HCEC 1CT (cell line): ENCODE results near the gene ANKRD26.
"Not testable (repeated sequence)": the region's sequence is repeated elsewhere in the genome, so short reads cannot be mapped to it uniquely, and the experiment has no call there.

Experiments used
- DNase-seq: peaks from one replicate; pipeline ENCODE4 v3.0.0-alpha.2; 2017

The ANKRD26 gene

DNA sequence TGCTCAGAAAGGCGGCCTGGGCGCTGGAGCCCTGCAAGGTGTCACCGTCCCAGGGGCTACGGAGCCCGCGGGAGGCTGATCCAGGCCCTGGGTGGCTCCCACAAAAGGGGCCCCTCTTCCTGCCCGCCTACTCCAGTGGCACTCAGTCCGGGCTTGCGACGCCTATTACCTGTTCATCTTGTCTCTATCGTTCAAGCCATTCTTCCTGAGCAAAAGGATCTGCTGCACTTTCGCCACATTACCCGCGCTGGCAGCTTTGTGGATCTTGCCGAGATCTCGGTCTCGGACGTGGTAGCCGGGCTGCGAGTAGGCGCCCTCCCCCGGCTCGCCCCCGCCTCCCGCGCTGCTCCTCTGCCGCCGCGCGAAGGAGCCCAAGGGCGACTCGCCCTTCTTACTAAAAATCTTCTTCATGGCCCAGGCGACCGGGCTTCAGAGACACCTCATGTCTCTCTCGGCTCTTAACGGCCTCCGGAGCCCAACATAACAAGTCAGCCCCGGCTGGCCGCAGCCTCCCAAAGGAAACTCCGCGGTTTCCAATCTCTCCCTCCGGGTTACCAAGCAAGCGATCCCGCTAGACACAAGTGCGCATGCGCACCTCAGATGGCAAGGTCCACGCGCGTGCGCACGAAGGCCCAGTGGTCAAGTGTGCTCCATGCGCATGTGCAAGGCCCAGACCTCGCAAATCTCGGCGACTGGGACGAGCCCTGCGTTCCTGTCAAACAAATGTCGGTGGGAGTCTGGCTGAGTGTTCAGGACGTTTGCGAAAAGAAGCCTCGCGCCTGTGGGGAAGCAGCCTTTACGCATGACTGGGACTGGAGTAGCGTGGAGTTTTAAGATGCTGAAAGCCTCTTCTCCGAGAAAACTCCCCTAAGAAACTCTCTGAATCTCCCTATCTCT lies at the start of gene ANKRD26:
Gene ANKRD26 (minus strand): TSS at position 579 of the 897 bp plus-strand sequence. CDS start 168 bp downstream, at position 411.
- peak; percentile 94 for DNase-seq

DNA sequence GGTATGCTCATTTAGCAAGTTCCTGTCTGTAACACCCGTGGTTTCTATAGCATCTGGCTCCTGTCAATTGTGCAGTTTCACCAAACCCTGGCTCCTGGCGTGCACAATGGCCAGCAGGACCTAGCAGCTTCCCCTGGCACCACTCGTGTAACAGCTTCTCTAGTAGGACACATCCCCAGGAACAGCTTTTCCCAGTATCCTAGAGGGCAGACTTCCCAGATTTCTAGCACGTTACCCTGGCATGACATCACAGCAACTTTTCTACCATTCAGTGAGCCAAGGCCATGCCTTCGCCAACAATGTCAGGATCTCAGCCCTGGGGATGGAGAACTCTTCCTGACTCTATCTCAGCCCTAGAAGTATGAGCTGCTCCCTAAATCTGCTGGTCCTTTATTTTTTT lies 47.4 kb upstream of the ANKRD26 start:
- DNase-seq = no peak

DNA sequence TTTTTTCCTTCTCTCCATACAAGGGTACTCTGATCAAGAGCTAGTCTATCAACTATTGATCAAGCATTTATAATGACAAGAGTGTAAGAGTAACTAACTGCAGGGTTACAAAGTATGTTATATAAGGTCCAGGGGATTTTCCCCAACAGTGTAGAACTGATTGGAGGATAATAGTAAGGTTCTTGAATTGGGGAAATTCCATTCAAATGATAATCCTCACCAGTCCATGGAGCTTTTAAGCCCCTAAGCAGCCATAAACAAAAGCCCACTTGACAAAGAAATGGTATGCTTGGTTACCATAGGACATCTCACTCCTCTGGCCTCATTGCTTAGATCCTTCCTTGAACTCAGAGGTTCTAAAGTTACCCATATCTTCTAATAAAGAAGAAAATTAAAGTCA lies 45.6 kb upstream of the ANKRD26 start:
- no peak for DNase-seq

DNA sequence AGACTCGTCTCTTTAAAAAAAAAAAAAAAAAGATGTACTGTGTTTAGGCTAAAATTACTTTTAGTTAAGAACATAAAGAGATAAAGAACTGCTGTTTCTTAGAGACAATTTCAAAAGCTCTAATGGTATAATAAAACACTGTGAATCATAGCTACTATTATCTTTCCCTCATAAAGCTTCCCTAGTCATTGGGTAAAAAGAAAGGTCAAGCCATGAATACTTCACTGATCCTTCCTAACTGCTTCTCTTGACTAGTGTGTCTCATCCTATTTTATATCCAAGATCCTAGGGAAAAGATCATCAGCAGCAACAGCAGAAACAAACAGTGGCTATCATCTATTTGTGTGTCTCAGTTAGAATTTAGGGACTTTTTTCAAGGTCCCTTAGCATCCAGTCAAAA lies 43.4 kb upstream of the ANKRD26 start:
- no peak for DNase-seq

DNA sequence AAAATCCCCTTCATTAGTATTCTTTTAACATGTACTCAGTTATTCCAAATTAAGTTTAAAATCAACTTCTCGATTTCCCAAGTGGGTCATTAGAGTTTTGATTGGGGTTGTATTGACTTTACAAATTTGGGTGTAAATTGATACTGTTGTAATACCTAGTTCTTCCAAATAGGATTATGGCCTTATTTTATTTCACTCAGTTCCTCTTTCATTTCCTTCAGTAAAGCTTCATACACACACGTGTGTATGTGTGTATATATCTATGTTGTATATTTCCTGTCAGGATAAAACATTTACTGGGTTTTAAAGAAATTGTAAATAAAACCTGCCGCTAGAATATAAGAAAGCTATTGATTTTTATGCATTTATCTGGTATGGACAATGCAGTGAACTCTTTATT lies 38.0 kb upstream of the ANKRD26 start:
- DNase-seq = no peak

DNA sequence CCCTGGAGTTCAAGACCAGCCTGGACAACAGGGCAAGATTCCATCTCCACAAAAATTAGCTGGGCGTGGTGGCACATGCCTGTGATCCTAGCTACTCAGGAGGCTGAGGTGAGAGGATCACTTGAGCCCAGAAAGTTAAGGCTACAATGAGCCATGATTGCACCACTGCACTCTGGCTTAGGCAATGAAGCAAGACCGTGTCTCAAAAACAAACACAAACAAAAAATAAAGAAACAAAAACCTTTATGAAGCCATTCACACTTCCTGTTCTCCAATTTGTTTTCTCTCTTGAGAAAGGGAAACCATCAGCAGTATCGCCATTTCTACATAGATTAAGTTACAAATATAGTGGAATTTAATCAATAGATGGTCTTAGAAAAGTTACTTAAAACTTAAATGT lies 34.1 kb upstream of the ANKRD26 start:
- no peak for DNase-seq

DNA sequence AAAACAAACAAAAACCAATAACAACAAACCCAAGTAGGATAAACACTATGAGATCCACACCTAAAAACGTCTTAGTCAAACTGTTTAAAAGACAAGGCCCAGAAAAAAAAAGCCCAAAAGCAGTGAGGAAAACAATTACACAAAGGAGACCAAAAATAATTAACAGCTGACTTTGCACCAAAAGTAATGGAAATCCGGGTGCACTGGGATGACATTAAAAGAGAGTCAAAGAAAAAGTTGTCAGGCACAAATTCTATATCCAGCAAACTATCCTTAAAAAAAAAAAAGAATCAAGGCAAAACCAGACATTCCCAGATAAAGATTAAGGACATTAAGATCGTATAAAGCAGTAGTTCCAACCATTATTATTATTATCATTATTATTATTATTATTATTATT lies 7.9 kb upstream of the ANKRD26 start:
- DNase-seq = no peak

DNA sequence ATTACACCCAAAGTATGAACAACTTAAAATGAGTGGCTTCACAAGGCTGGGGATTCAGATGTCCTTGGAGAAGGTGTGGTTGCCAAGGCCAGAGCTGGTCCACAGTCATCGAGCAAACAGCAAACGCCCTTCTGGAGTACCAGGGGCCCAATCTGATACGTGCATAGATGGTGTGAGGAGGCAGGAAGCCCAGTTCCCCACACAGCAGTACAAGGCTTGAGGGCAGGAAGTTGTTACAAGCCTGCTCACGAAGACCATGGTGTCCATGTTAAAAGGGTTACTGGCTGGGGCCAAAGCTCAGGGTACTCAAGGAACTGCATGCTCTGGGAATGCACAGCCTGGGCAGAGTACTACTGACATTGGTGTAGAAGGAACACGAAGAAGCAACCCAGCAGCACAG lies 4.6 kb upstream of the ANKRD26 start:
- no peak for DNase-seq

DNA sequence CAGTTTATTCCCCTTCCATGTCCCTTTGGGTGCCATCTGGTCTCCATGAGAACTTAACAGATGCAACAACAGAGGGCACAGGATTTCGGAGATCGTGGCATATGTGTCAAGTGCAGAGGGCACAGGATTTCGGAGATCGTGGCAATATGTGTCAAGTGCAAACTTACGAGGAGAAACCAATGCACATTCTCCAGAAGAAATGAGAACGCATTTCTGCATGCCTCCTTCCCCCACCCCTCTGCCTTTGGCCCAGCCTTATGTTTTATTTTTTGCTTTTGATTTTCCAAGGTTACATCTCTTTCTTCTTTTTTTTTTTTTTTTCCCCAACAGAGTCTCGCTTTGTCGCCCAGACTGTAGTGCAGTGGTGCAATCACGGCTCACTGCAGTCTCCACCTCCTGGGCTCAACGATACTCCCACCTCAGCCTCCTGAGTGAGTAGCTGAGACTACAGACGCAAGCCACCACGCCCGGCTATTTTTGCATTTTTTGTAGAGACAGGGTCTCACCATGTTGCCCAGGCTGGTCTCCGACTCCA lies 586 bp upstream of the ANKRD26 start:
- no peak for DNase-seq

DNA sequence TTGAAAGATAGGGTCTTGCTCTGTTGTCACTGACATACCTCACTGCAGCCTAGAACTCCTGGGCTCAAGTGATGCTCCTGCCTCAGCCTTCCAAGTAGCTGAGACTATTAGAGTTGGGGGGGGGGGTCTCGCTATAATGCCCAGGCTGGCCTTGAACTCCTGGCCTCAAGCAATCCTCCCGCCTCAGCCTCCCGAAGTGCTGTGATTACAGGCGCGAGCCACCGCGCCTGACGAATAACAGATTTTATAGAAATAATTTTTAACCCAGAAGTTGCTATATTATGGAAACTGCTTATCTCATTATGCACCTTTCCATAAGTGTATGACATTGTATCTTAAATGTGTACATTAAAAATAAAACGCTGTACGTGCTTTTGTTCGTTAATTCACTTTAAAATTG lies 846 bp downstream of the ANKRD26 start:
- DNase-seq = no peak

DNA sequence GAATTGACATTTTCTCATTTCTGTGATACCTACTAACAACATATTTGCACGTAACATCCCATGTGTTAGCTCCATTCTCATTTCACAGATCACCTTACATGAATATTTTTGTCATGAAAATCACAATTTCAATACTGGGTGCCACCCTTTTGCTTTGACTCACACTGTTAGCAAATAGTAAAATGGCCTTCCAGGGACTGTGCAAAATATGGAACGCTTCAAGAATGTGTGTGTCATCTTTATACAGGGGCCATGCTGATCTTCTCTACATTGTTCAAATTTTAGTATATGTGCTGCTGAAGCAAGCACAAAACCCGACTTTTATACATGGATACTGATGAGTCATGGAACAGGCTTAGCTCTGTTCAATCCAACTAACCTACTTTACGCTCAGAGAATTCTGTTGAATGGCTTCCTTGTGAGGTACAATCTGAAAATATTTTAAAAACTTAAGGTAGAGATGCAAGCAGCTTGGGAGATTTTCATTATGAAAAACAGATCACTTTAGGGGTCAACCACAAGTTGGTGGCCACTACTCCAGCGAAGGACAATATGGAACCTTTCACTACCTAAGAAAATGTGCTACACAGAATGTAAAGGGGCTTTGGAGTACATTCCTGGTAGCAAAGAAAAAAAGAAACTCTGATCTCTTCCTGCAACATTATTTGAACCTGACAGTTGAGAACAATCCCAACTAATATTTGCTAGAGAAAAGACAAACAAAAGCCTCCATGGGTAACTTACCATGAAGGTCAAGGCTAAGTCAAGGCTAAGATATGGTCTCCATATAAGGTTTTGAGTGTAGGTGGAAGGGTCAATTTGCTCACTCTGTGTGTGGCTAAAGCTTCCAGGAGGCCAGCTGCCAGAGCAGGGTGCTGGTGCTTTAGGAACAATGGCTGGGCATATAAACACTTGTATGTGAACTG lies 11.9 kb downstream of the ANKRD26 start:
- DNase-seq = no peak

DNA sequence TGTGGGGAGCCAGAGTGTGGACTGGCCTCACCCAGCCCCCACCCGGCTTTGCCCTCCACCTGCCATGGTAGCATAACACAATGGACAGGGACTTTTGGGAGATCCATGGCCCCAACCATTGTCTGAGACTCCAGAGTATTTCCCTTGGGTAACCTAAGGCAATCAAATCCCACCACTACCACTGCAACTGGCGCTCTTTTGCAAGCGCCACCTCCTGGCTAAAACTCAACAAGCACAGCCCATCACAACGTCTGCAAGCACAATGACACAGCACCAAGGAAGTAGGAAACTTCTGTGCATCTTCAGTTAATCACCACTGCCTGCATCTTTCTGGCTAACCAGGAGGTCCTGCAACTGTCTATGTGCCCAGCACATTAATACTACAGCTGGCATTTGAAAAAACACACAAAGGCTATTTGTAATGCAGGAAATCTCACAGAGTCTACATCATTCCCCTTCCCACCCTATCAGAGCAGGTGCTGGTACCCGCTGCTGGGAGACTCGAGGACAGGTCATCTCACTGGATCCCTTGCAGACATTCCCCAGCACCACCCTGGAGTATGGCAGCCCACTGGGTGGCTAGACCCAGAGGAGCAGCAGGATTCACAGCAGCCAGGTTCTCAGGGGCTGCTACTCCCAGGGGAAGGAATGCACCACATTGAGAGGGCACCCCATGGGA lies 27.7 kb downstream of the ANKRD26 start:
- no peak for DNase-seq

DNA sequence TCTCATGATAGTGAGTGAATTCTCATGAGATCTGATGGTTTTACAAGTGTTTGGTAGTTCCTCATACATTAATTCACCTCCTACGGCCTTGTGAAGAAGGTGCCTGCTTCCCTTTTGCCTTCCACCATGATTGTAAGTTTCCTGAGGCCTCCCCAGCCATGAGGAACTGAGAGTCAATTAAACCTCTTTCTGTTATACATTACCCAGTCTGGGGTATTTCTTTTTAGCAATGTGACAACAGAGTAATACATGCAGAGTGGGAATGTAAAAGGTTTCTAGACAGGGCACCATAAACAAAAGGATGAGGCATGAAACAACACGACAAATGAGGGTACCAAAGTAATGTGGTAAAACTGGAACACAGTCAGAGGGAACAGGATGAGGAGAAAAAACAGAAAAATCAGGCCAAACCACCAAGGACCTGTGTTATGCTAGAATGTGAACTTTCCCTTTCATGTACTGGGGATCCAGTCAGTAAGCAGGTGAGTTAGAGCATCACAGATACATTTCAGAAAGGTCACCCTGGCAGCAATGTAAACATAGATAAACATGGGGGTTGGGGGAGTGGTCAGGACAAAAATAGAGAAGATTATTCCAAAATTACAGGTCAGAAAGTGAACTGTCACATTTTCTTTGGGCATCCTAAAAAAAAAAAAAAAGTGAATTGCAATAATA lies 31.9 kb downstream of the ANKRD26 start:
- no peak for DNase-seq

DNA sequence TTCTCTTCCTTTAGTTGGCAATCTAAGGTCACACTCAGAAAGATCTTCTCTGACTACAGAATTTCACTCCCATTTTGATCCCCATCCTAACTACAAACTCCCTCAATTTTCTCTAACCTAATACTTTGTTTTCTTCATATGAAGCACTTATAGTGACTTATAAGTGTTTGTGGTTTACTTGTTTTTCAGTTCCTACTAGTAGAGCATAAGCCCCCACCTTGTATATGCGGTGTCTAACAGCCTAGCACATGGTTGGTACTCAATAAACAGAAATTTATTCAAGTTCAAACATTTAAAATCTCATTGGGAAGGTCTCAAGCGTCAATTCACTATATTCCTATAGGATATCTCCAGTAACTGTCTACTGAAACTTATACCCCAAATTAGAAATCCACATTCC lies 35.2 kb downstream of the ANKRD26 start:
- DNase-seq = no peak

DNA sequence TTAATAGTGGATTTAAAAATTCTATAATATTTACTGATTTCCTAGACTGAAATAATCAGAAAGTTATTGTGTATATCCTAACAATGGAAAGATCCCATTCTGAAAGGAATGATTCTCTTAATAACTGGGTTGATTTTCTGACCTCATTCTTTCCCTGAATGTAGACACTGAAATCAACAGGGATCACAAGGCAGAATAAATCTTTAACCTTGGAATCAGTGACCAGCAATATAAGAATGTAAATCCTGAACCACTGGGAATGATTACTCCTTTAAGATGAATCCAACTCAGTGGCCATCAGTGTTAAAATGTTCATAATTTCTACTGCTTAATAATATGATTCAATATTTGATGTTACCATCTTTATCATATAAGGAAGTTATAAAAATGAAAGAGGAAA lies 47.6 kb downstream of the ANKRD26 start:
- no peak for DNase-seq

DNA sequence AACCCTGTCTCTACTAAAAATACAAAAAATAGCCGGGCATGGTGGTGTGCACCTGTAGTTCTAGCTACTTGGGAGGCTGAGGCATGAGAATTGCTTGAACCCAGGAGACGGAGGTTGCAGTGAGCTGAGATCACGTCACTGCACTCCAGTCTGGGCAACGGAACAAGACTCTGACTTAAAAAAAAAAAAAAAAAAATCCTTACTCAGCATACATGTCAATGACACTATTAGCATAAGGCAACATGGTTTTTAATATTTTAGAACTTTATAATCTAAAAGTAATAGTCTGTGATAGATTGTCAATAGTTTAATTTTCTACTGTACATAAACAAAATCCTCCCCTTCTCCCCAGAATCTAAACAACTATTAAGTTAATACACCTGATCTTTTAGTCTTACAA lies 55.0 kb downstream of the ANKRD26 start:
- not testable (repeated sequence) for DNase-seq

DNA sequence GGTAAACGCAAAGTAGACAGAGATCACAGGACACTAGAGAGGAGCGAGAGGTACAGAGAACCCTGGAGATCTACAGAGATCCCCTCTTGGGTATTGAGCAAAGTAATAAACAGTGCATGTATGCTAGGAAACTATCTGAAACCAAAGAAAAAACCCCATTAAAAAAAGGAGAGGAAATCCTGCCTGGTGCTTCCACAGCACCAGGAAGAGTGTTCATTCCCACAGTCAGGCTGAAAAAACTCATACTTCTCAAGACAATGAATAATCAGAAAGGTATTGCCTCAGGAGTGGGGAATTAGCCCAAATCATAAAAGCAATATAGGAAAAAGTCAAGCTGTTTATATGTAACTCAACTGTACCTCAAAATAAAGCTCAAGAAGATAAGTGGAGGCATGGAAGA lies 59.1 kb downstream of the ANKRD26 start:
- peak; percentile 17 for DNase-seq

DNA sequence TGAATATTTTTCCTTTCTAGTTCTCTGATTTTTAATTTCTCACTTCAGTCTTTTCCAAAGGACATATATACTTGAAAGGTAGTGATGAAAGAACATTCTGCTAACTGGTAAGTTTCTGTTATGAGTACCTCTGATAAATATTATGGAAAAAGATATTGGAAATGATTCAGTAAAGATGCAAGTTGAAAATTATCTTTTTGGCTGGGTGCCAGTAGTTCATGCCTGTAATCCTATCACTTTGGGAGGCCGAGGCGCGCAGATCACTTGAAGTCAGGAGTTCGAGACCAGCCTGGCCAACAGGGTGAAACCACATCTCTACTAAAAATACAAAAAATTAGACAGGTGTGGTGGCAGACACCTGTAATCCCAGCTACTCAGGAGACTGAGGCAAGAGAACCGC lies 62.1 kb downstream of the ANKRD26 start:
- DNase-seq = no peak

DNA sequence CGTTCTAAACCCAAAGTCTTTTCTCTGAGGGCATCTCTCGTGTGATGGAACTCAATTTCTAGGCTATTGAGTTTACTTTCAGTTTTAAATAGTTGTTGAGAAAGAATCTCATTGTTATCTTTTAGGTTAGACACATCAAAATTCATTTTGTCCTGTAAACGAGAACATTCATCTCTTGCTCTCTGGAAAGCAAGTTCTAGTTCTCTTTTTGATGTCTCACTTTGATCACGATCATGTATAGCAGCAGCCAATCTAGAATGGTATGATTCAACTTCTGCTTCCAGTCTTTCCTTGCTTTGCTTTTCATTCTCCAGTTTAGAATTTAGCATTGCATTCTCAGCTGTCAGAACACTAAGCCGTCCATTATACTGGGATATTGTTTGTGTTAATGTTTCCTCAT lies 65.1 kb downstream of the ANKRD26 start:
- DNase-seq = no peak

DNA sequence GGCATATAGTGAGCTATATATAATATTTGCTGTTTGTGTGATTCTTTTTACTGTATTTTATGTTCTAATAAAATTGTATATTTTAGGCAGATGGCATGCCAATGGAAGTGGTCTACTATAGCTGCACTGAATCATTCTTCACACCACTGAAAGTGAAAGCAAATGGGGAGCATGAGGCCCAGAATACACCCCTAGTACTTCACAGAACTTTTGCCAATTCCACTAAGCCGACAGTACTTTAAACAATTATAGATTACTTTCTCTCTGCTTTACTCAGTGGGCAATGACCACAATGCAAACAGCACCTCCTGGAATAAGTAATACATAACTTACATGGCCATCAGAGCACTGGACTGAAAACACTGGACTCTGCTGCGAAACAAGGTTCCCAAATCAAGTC lies 70.2 kb downstream of the ANKRD26 start:
- no peak for DNase-seq

DNA sequence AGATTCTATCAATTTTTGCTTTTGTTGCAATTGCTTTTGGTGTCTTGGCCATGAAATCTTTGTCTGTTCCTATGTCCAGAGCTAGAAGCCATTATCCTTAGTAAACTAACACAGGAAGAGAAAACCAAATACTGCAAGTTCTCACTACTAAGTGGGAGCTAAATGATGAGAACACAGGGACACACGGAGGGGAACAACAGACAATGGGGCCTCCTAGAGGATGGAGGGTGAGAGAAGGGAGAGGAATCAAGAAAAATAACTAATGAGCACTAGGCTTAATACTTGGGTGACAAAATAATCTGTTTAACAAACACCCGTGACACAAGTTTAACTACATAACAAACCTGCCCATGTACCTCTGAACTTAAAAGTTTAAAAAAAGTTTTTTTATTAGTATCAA lies 78.2 kb downstream of the ANKRD26 start:
- no peak for DNase-seq

DNA sequence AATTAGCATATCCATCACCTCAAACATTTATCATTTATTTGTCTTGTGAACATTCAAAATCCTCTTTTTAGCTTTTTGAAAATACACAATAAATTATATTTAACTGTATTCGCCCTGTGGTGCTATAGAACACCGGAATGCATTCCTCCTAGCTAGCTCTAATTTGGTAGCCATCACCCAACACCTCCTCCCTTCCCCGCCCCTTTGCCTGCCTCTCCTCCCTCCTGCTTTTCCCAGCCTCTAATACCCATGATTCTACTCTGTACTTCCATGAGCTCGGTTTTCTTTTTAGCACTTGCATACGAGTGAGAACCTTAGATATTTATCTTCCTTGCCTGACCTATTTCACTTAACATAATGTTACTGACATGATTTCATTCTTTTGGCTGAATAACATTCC lies 80.1 kb downstream of the ANKRD26 start:
- no peak for DNase-seq
